Suprapubic skin (tissue), 4 donors: ENCODE results near the gene MPZL3.

ENCODE experiments used
- CTCF ChIP-seq, 2 donors: fragments of 200-600 bp in 1 of 2; fragments of 450-650 bp in 1 of 2; sonication (generic) in 1 of 2; IDR thresholded peaks; one replicate each; pipeline ENCODE4 v1.5.1; 2016 to 2019; ENCODE audit warnings: antibody characterized with exemption in 2 of 2, mild to moderate bottlenecking in 1 of 2, moderate library complexity in 1 of 2
- EP300 ChIP-seq: sonication (generic); formaldehyde crosslinking; IDR thresholded peaks from one replicate; pipeline ENCODE4 v1.6.1; 2017; ENCODE audit warnings: antibody characterized with exemption
- POLR2A ChIP-seq, 2 donors: fragments of 450-650 bp; IDR thresholded peaks; one replicate each; pipeline ENCODE4 v1.6.1; 2017; ENCODE audit warnings: antibody characterized with exemption in 2 of 2, mild to moderate bottlenecking in 2 of 2, moderate library complexity in 2 of 2
- POLR2AphosphoS5 ChIP-seq, 3 donors: sonication (generic); formaldehyde crosslinking; IDR thresholded peaks; one replicate each; pipeline ENCODE4 v1.6.1; 2017; ENCODE audit warnings: antibody characterized with exemption in 3 of 3

- TF ChIP-seq POLR2AphosphoS5 (IDR thresholded peaks at IDR 0.05) = no peak
- TF ChIP-seq CTCF (IDR thresholded peaks at IDR 0.05) = no peak
- TF ChIP-seq EP300 = no peak
- TF ChIP-seq POLR2A (IDR thresholded peaks at IDR 0.05) = no peak
Observed at GRCh38 chr11:118216621-118217481, 35.3 kb downstream of the MPZL3 start.
